Activated naive CD4-positive, alpha-beta T cell treated with anti-CD3 and anti-CD28 coated beads for 36 hours (primary cell): ENCODE results near the gene AK9. TPM values are rescaled to one million over a fixed set of nuclear protein-coding genes. Genes with fewer than 3 reads are reported as not detected.
"Not testable (repeated sequence)": the region's sequence is repeated elsewhere in the genome, so short reads cannot be mapped to it uniquely, and the experiment has no call there.

ENCODE experiments used
- CTCF ChIA-PET: fragments of 350-600 bp; sonication (Branson Sonifier 250); formaldehyde crosslinking; loops from one replicate; lab custom pipeline; 2021; ENCODE audit warnings: antibody characterized with exemption; lab: Charles Lee
- DNase-seq: peaks from one replicate; pipeline ENCODE4 v3.0.0-alpha.2; 2020
- H3K27ac Mint-ChIP-seq: one replicate; pipeline ENCODE4 v1.8.0; 2021; ENCODE audit warnings: mild to moderate bottlenecking, mixed read lengths
- H3K27me3 Mint-ChIP-seq: one replicate; pipeline ENCODE4 v1.8.0; 2021; ENCODE audit warnings: low read depth, mixed read lengths
- H3K36me3 Mint-ChIP-seq: one replicate; pipeline ENCODE4 v1.8.0; 2021; ENCODE audit warnings: low read depth, mixed read lengths
- H3K4me1 Mint-ChIP-seq: one replicate; pipeline ENCODE4 v1.8.0; 2021; ENCODE audit warnings: low read depth, mixed read lengths
- H3K4me3 Mint-ChIP-seq: one replicate; pipeline ENCODE4 v1.8.0; 2021; ENCODE audit warnings: mild to moderate bottlenecking, moderate library complexity, mixed read lengths
- H3K9me3 Mint-ChIP-seq: one replicate; pipeline ENCODE4 v1.8.0; 2021; ENCODE audit warnings: mixed read lengths
- intact Hi-C: fragments of 100-400 bp; cut with micrococcal nuclease; formaldehyde crosslinking; loops from one replicate; pipeline ENCODE4 v1.15.1; 2023
- total RNA-seq, 2 experiments: library from RNA; stranded (reverse); gene quantifications; one replicate each; pipeline ENCODE4 v1.2.3, GENCODE V29; 2021

AK9 gene
- total RNA-seq, 2 experiments from 2014 or later = 1.7 TPM

- intact Hi-C loops = no loop called here
- H3K4me3 Mint-ChIP-seq = no peak overlapping the region
- peaks cover 3% of the 10 kb centered on the region for H3K4me1 Mint-ChIP-seq
- H3K27ac Mint-ChIP-seq = no peak overlapping the region
- peaks cover 3% of the 10 kb centered on the region for H3K36me3 Mint-ChIP-seq
- H3K9me3 Mint-ChIP-seq = no peaks in the 10 kb centered on the region
- no peaks in the 10 kb centered on the region for H3K27me3 Mint-ChIP-seq
- CTCF ChIA-PET = interaction anchor here (0.7 to 5.2 kb wide), 4 partner anchors 12 to 324 kb away, joined by 3 to 31 read pairs (median 4); no protein-coding TSS in a partner anchor
- no peak for DNase-seq
Observed at GRCh38 chr6:109715616-109716015, 24.6 kb upstream of the AK9 start.

- Mint-ChIP-seq H3K27ac (no peak overlapping the region), H3K4me3 (no peak overlapping the region), H3K4me1 (peaks cover 5% of the 10 kb centered on the region), H3K36me3 (peaks cover 4% of the 10 kb centered on the region), H3K9me3 (no peaks in the 10 kb centered on the region), H3K27me3 (no peaks in the 10 kb centered on the region)
- no peak for DNase-seq
- CTCF ChIA-PET = interaction anchor here (5.2 kb wide), 1 partner anchor 325 kb away, joined by 31 read pairs; no protein-coding TSS in a partner anchor
- intact Hi-C loops = no loop called here
Observed at GRCh38 chr6:109714611-109715010, 23.6 kb upstream of the AK9 start.

GRCh38 chr6:109714166-109714565, 23.2 kb upstream of the AK9 start:
- H3K4me1 Mint-ChIP-seq = peaks cover 5% of the 10 kb centered on the region
- no peak for DNase-seq
- intact Hi-C loops = no loop called here
- H3K36me3 Mint-ChIP-seq = peaks cover 4% of the 10 kb centered on the region
- H3K4me3 Mint-ChIP-seq = no peak overlapping the region
- H3K9me3 Mint-ChIP-seq = no peaks in the 10 kb centered on the region
- CTCF ChIA-PET = interaction anchor here (5.2 kb wide), 1 partner anchor 326 kb away, joined by 31 read pairs; no protein-coding TSS in a partner anchor
- no peak overlapping the region for H3K27ac Mint-ChIP-seq
- H3K27me3 Mint-ChIP-seq = no peaks in the 10 kb centered on the region

GRCh38 chr6:109713097-109713496, 22.1 kb upstream of the AK9 start:
- Mint-ChIP-seq H3K9me3 (peaks cover 6% of the 10 kb centered on the region), H3K36me3 (peaks cover 9% of the 10 kb centered on the region), H3K27me3 (no peaks in the 10 kb centered on the region), H3K27ac (peak overlapping the region; percentile 50), H3K4me3 (no peak overlapping the region), H3K4me1 (peaks cover 5% of the 10 kb centered on the region)
- intact Hi-C loops = no loop called here
- CTCF ChIA-PET = interaction anchor here (5.2 kb wide), 1 partner anchor 327 kb away, joined by 31 read pairs; no protein-coding TSS in a partner anchor
- DNase-seq = peak; percentile 45

- DNase-seq, H3K4me3 Mint-ChIP-seq, H3K27me3 Mint-ChIP-seq, intact Hi-C loops, H3K27ac Mint-ChIP-seq, H3K36me3 Mint-ChIP-seq, H3K9me3 Mint-ChIP-seq: not testable (repeated sequence)
- peaks cover 15% of the 10 kb centered on the region for H3K4me1 Mint-ChIP-seq
- CTCF ChIA-PET = interaction anchor here (2.6 kb wide), 1 partner anchor 332 kb away, joined by 9 read pairs; no protein-coding TSS in a partner anchor
Observed at GRCh38 chr6:109708099-109708498, 17.1 kb upstream of the AK9 start.

- intact Hi-C loops = no loop called here
- H3K4me1 Mint-ChIP-seq = peaks cover 13% of the 10 kb centered on the region
- no peaks in the 10 kb centered on the region for H3K27me3 Mint-ChIP-seq
- CTCF ChIA-PET = interaction anchor here (0.6 to 7.7 kb wide), 3 partner anchors 78 to 331 kb away, joined by 3 to 134 read pairs (median 3); no protein-coding TSS in a partner anchor
- peaks cover 8% of the 10 kb centered on the region for H3K36me3 Mint-ChIP-seq
- peaks cover 6% of the 10 kb centered on the region for H3K9me3 Mint-ChIP-seq
- H3K4me3 Mint-ChIP-seq = no peak overlapping the region
- no peak overlapping the region for H3K27ac Mint-ChIP-seq
- DNase-seq = no peak
Observed at GRCh38 chr6:109706513-109706912, 15.5 kb upstream of the AK9 start.

- H3K9me3 Mint-ChIP-seq = peaks cover 6% of the 10 kb centered on the region
- DNase-seq = peak; percentile 91
- H3K27ac Mint-ChIP-seq = no peak overlapping the region
- peaks cover 7% of the 10 kb centered on the region for H3K36me3 Mint-ChIP-seq
- peaks cover 9% of the 10 kb centered on the region for H3K4me1 Mint-ChIP-seq
- H3K27me3 Mint-ChIP-seq = no peaks in the 10 kb centered on the region
- CTCF ChIA-PET = interaction anchor here (0.8 to 7.7 kb wide), 12 partner anchors 14 to 689 kb away, joined by 3 to 134 read pairs (median 4); partner anchors contain the start of genes AK9 and FIG4
- intact Hi-C loops = loop anchor here (1.0 kb wide), 7 partner anchors 78 to 686 kb away; no protein-coding TSS in a partner anchor
- no peak overlapping the region for H3K4me3 Mint-ChIP-seq
Observed at GRCh38 chr6:109705258-109705657, 14.3 kb upstream of the AK9 start.

GRCh38 chr6:109702791-109703190, 11.8 kb upstream of the AK9 start:
- Mint-ChIP-seq H3K9me3 (no peaks in the 10 kb centered on the region), H3K27me3 (no peaks in the 10 kb centered on the region), H3K4me3 (no peak overlapping the region), H3K4me1 (peaks cover 9% of the 10 kb centered on the region), H3K27ac (no peak overlapping the region), H3K36me3 (no peaks in the 10 kb centered on the region)
- no peak for DNase-seq
- intact Hi-C loops = no loop called here
- CTCF ChIA-PET = interaction anchor here (0.6 to 7.7 kb wide), 5 partner anchors 12 to 477 kb away, joined by 3 to 134 read pairs (median 7); partner anchors contain the start of genes AK9, FIG4 and WASF1

GRCh38 chr6:109701774-109702173, 10.8 kb upstream of the AK9 start:
- Mint-ChIP-seq H3K4me1 (peaks cover 9% of the 10 kb centered on the region), H3K27ac (no peak overlapping the region), H3K36me3 (no peaks in the 10 kb centered on the region), H3K4me3 (no peak overlapping the region), H3K27me3 (no peaks in the 10 kb centered on the region), H3K9me3 (no peaks in the 10 kb centered on the region)
- DNase-seq = no peak
- intact Hi-C loops = no loop called here
- CTCF ChIA-PET = interaction anchor here (0.9 to 7.7 kb wide), 3 partner anchors 9 to 336 kb away, joined by 4 to 134 read pairs (median 7); partner anchors contain the start of genes AK9 and FIG4

GRCh38 chr6:109701221-109701620, 10.2 kb upstream of the AK9 start:
- Mint-ChIP-seq H3K4me3 (no peak overlapping the region), H3K27ac (no peak overlapping the region), H3K27me3 (no peaks in the 10 kb centered on the region), H3K4me1 (peaks cover 5% of the 10 kb centered on the region), H3K9me3 (no peaks in the 10 kb centered on the region), H3K36me3 (peaks cover 3% of the 10 kb centered on the region)
- intact Hi-C loops = no loop called here
- CTCF ChIA-PET = interaction anchor here (0.5 to 7.7 kb wide), 3 partner anchors 11 to 337 kb away, joined by 3 to 134 read pairs (median 7); partner anchors contain the start of genes AK9 and FIG4
- DNase-seq = no peak

- Mint-ChIP-seq H3K4me1 (peaks cover 7% of the 10 kb centered on the region), H3K36me3 (peaks cover 10% of the 10 kb centered on the region), H3K27ac (no peak overlapping the region), H3K9me3 (no peaks in the 10 kb centered on the region), H3K27me3 (no peaks in the 10 kb centered on the region), H3K4me3 (no peak overlapping the region)
- CTCF ChIA-PET = interaction anchor here (1.6 to 2.1 kb wide), 2 partner anchors 100 to 343 kb away, joined by 4 to 19 read pairs; no protein-coding TSS in a partner anchor
- intact Hi-C loops = loop anchor here (10.0 kb wide), 1 partner anchor 1248 kb away; no protein-coding TSS in a partner anchor
- DNase-seq = no peak
Observed at GRCh38 chr6:109696355-109696754, 5.4 kb upstream of the AK9 start.

- Mint-ChIP-seq H3K4me3 (no peak overlapping the region), H3K27me3 (no peaks in the 10 kb centered on the region), H3K9me3 (no peaks in the 10 kb centered on the region), H3K4me1 (peaks cover 7% of the 10 kb centered on the region), H3K36me3 (peaks cover 10% of the 10 kb centered on the region), H3K27ac (no peak overlapping the region)
- CTCF ChIA-PET = interaction anchor here (0.7 kb wide), 2 partner anchors 223 to 313 kb away, joined by 3 read pairs; no protein-coding TSS in a partner anchor
- DNase-seq = peak; percentile 55
- intact Hi-C loops = loop anchor here (1.0 to 10.0 kb wide), 3 partner anchors 99 to 1249 kb away; no protein-coding TSS in a partner anchor
Observed at GRCh38 chr6:109695468-109695867, 4.5 kb upstream of the AK9 start.
